Measurements from ENCODE around the gene SETMAR.
A peak's percentile ranks its signal among the peaks of the same experiment; 100 is the strongest.

SETMAR gene

DNA sequence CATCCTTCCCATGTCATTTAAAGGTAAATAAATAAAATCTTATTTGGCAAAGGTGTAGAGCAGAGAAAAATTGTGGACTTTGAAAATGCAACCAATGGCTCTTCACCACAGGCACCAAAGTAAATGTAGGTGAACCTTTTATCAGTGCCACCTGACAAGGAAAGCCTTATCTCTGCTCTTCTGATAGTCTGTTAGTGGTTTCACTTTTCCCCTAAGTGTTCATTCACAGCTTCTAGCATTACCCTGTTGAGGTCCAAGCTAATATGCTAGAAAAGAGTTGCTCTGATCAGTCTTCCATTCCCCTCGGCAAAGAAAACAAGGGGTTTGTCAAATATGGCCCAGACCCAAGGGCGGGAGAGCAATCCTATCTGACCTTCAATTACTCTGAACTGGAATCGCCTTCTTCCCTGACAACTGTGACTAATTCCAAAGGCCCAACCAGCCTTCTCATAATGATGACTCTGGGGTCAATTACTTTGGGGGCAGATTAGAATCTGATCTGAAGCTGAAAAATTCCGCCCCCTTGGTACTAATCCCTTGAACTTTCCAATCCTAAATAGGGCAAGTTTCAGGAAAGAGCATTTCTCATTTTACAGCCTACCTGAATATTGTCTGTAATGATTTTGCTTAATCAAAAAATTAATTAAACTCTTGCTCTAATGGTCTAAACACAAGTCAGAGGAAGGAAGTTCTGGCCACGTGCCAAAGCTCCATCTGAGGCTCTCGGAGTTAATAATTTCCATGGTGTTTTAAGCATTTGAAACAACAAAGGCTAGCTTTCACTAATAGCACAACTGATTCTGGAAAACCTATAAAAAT is 52.4 kb downstream of the SETMAR start:
- peak; percentile 64 for DNase-seq

DNA sequence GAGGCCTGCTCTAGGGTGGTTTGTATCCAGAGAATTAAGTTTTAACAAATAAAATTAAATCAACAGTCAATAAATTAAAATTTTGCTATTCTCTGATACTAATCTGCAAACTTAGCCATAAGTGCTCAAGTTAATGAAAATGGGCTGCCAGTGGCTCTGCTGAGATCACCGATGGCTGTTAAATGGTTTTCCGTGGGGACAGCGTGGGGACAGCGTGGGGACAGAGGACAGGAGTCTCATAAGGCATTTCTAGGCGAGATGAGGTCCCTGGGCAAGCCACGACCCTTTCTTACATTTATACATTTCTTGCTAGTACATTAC is 53.0 kb downstream of the SETMAR start:
- no peak for DNase-seq

DNA sequence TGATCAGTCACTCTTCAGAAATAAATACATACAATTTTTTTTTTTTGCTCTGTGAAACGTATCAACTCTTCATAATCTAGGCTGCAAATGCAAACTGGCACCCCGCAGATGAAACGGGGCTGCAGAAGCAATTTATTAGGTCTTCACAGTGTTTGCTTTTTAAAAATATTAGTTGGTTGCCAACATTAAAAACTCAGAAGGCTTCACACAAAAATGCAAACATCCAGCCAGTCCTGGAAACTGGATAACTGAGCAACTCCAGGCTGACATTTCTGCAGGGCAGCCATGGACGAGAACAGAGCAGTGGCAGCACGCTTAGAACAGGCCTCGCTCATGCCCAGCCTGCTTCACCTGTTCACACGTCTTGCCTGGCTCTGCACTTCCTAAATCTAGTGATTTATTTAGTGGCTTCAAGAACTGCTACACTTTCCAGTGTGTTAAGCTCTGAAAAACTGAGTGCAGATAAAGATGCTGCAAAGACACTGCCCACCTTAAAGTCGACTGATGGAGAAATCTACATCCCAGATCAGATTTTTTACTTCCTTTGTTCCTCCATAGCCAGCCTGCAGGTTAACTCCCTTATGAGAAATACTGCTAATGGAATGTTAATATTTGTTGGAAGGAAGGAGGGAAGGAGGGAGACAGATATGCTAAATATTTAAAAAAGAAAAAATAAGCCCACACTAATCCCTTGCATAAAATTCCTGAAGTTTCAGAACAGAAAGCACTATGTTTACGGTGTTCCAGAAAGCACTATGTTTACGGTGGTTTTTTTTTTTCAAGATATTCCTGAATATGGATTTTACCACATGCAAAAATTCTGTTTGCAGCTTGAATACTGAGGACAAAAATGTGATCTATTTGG is 53.6 kb downstream of the SETMAR start:
- no peak for DNase-seq

DNA sequence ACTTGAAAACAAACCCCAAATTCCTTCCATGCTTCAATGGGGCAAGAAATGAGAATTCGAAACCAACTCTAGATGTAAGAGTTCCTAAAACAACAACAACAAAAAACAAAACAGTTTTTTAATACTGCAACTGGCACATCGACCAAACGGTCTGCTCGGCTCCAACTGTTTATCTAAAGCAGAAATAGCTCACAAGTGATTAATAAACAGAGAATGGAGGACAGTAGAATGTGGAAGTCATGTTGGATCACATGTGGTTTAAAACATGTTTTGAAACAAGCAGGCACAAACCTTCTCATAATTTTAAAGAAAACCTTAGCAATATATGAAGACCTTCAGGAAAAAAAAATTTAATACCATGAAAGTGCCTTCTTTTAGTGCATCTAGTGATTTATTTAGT is 55.1 kb downstream of the SETMAR start:
- DNase-seq = no peak

DNA sequence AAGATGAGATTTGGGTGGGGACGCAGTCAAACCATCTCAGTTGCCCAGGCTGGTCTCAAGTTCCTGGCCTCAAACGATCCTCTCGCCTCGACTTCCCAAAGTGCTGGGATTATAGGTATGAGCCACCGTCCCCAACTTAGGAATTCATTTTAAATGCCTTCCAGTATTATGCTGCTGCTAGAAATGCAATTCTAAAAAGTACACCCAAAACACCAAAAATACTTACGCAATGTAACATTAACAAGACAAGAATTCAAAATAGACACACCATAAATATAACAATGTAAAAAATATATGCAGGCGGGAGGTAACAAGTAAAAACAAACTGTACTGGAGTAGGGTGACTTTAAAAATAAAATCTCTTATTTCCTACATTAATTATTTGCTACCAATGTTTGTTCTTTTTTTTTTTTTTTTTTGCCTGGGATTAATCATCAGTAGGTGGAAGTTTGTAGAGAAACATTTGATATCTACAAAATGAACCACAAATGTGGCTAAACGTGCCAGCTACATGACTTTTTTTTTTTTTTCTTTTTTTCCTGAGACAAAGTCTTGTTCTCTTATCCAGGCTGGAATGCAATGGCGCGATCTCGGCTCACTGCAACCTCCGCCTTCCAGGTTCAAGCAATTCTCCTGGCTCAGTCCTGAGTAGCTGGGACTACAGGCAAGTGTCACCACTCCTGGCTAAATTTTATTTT is 56.8 kb downstream of the SETMAR start:
- DNase-seq = no peak

DNA sequence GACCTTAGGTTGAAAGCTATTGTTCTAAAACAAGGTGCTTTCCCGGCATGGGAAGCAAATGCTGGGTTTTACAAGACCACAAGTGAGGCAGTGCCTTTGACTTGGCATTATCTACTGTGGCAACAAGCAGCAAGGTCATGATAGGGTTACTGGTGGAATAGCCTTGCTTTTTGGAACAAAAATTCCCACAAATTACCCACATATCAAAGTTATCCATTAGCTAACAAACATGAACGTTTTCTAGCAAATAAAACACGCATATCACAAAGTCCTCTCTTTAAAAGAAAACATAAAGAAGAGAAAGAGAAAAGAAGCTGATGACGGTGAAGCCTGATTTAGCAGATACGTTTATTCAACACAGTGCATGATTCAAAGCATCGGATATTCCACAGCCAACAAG is 57.6 kb downstream of the SETMAR start:
- DNase-seq = no peak

DNA sequence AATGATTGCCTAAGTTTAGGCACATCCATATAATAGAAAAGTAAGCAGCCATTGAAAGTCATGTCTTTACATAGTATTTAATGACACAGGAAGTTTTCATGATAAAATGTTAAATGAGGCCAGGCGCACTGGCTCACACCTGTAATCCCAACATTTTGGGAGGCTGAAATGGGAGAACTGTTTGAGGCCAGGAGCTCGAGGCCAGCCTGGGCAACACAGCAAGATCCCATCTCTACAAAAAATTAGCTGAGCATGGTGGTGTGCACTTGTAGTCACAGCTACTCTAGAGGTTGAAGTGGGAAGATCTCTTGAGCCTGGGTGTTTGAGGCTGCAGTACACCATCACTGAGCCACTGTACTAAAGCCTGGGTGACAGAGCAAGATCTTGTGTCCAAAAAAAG is 59.4 kb downstream of the SETMAR start:
- no peak for DNase-seq
